K562 (cell line): ENCODE data around the gene RBM22. TPM values are rescaled to one million over a fixed set of nuclear protein-coding genes. Genes with fewer than 3 reads are reported as not detected.

Experiments
- ATAC-seq: fragments of 200-7000 bp; cut with Tn5 transposase; 3 replicates; pipeline ENCODE4 v1.9.1; 2020; ENCODE audit warnings: moderate library complexity
- BruUV-seq: library from RNA; stranded (reverse); fragments of 400-500 nt; replicated peaks from 2 replicates; lab custom pipeline; 2021; lab: Mats Ljungman, UMichigan
- CTCF ChIA-PET: fragments of 300-600 bp; formaldehyde crosslinking; extraction: SDS; loops from one replicate; lab custom pipeline; 2021; ENCODE audit warnings: low intra/inter-chr PET ratio; lab: Yijun Ruan, JAX
- POLR2A ChIA-PET: fragments of 300-600, 350-650 bp; sonication (Branson Sonifier 250); formaldehyde crosslinking; extraction: SDS; loops from one replicate; lab custom pipeline; 2021; ENCODE audit warnings: antibody characterized with exemption, inconsistent platforms; lab: Yijun Ruan, JAX
- DNase-seq, 4 experiments: peaks; one replicate each; pipeline versions ENCODE4 v3.0.0 to v3.0.0-alpha.2; 2011 to 2018; ENCODE audit warnings: low spot score in 3 of 4, mixed read lengths in 3 of 4; ENCODE audit errors: extremely low read depth in 1 of 4
- FAIRE-seq: peaks from 2 replicates; lab custom pipeline; 2011; peaks lifted over from hg19 to GRCh38; lab: Jason Lieb, UNC
- H2AFZ ChIP-seq: 2 replicates; pipeline ENCODE4 v1.6.0; 2011; ENCODE audit warnings: low read depth, low read length, control low read depth, inconsistent platforms
- H3K27ac ChIP-seq: fragments of 200-600 bp; 3 replicates; pipeline ENCODE4 v1.8.0; 2011; ENCODE audit warnings: low read depth, mild to moderate bottlenecking, control low read depth, inconsistent platforms, low read length, moderate library complexity, mixed read lengths; ENCODE audit errors: extremely low read depth
- H3K27me3 ChIP-seq, 2 experiments: fragments of 300-600 bp in 1 of 2; 2 replicates in 1 of 2; 3 replicates in 1 of 2; pipeline versions ENCODE4 v1.6.0 to v1.8.0; 2011; ENCODE audit warnings: inconsistent platforms in 2 of 2, low read length in 2 of 2, mild to moderate bottlenecking in 1 of 2, mixed read lengths in 1 of 2, moderate library complexity in 1 of 2; ENCODE audit not compliant: control insufficient read depth in 2 of 2, insufficient read depth in 2 of 2
- H3K36me3 ChIP-seq: fragments of 300-600 bp; 3 replicates; pipeline ENCODE4 v1.8.0; 2011; ENCODE audit warnings: mild to moderate bottlenecking, low read length, inconsistent platforms; ENCODE audit not compliant: control insufficient read depth, insufficient read depth
- H3K4me1 ChIP-seq, 2 experiments: fragments of 200-600 bp in 1 of 2; replicated peaks in 1 of 2; 2 replicates in 1 of 2; 3 replicates in 1 of 2; pipeline versions ENCODE4 v1.5.1 to v1.8.0; 2011; ENCODE audit warnings: inconsistent platforms in 2 of 2, low read length in 2 of 2, mild to moderate bottlenecking in 1 of 2, mixed read lengths in 1 of 2, moderate library complexity in 1 of 2; ENCODE audit not compliant: control insufficient read depth in 2 of 2, insufficient read depth in 2 of 2
- H3K4me2 ChIP-seq: 2 replicates; pipeline ENCODE4 v1.6.1; 2011; ENCODE audit warnings: low read length, control low read depth, inconsistent platforms, mixed read lengths; ENCODE audit not compliant: insufficient read depth
- H3K4me3 ChIP-seq: fragments of 200-600 bp; sonication (generic), shearing (Covaris generic); 2 replicates; pipeline ENCODE4 v1.5.1; 2016; ENCODE audit warnings: control low read depth, inconsistent platforms
- H3K79me2 ChIP-seq: fragments of 200-600 bp; 3 replicates; pipeline ENCODE4 v1.8.0; 2011; ENCODE audit warnings: low read length, inconsistent platforms; ENCODE audit not compliant: control insufficient read depth, insufficient read depth
- H3K9ac ChIP-seq, 2 experiments: 2 replicates each; pipeline versions ENCODE4 v1.6.0 to v1.6.1; 2011; ENCODE audit warnings: low read depth in 2 of 2, low read length in 2 of 2, control low read depth in 1 of 2, inconsistent platforms in 1 of 2, mild to moderate bottlenecking in 1 of 2, mixed read lengths in 1 of 2; ENCODE audit not compliant: insufficient read depth in 1 of 2
- H3K9me1 ChIP-seq: one replicate; pipeline ENCODE4 v1.6.0; 2011; ENCODE audit warnings: inconsistent platforms, mild to moderate bottlenecking, low read length, moderate library complexity; ENCODE audit not compliant: control insufficient read depth, insufficient read depth
- H3K9me3 ChIP-seq: replicated peaks from 2 replicates; pipeline ENCODE4 v1.5.1; 2011; ENCODE audit warnings: low read depth, low read length, inconsistent platforms; ENCODE audit not compliant: control insufficient read depth, insufficient read depth
- H4K20me1 ChIP-seq: replicated peaks from 2 replicates; pipeline ENCODE4 v1.6.1; 2011; ENCODE audit warnings: low read length, inconsistent platforms, mixed read lengths; ENCODE audit not compliant: control insufficient read depth, insufficient read depth
- CBFA2T3 ChIP-seq: fragments of 450-650 bp; IDR thresholded peaks from 2 replicates; pipeline ENCODE4 v1.6.1; 2017
- CC2D1A ChIP-seq: fragments of 450-650 bp; IDR thresholded peaks from 2 replicates; pipeline ENCODE4 v1.6.1; 2017; ENCODE audit warnings: mild to moderate bottlenecking
- CCAR2 ChIP-seq: fragments of 200-400 bp; formaldehyde crosslinking; IDR thresholded peaks from 2 replicates; pipeline ENCODE4 v1.6.1; 2017; ENCODE audit warnings: mild to moderate bottlenecking, low read depth, low read length
- HDAC8 ChIP-seq: fragments of 450-650 bp; IDR thresholded peaks from 2 replicates; pipeline ENCODE4 v1.6.1; 2016; ENCODE audit warnings: mild to moderate bottlenecking, missing genetic modification characterization, moderate library complexity, missing compliant biosample characterization
- KLF1 ChIP-seq: fragments of 450-650 bp; IDR thresholded peaks from 2 replicates; pipeline ENCODE4 v1.6.1; 2016; ENCODE audit warnings: missing genetic modification characterization, missing compliant biosample characterization
- PHF8 ChIP-seq: fragments of 200-600 bp; sonication (generic); IDR thresholded peaks from 2 replicates; pipeline ENCODE4 v1.6.1; 2012; ENCODE audit warnings: mixed run types, mild to moderate bottlenecking, inconsistent platforms, low read length, moderate library complexity, borderline replicate concordance
- TAF7 ChIP-seq: fragments of 450-650 bp; IDR thresholded peaks from 2 replicates; pipeline ENCODE4 v1.6.1; 2016; ENCODE audit warnings: missing genetic modification characterization, missing compliant biosample characterization
- TFAM ChIP-seq: fragments of 250-450 bp; sonication (Bioruptor Pico); conservative IDR thresholded peaks from 2 replicates; pipeline ENCODE4 v1.5.0; 2021; ENCODE audit warnings: mild to moderate bottlenecking, moderate library complexity
- WGBS: fragments of 100-300 bp; shearing (Covaris generic); methylation state at CpG from one replicate; pipeline ENCODE4 v1.1.6; 2016; ENCODE audit warnings: low coverage, mixed read lengths; ENCODE audit not compliant: insufficient coverage; ENCODE audit errors: missing lambda C conversion rate; 5-methylcytosine and 5-hydroxymethylcytosine counted together
- in situ Hi-C: fragments of 300-500 bp; cut with MboI; formaldehyde crosslinking; loops from 4 replicates; pipeline ENCODE4 v1.15.0; 2018; ENCODE audit warnings: inconsistent platforms, mixed read lengths
- intact Hi-C: fragments of 100-400 bp; cut with micrococcal nuclease; formaldehyde crosslinking; loops from 2 replicates; pipeline ENCODE4 v1.14.2; 2022
- polyA plus RNA-seq, 8 experiments: library from polyadenylated mRNA; depleted of rRNA in 4 of 8; stranded (reverse) in 5 of 8; unstranded in 3 of 8; fragments of >200 nt; fragmentation: Nextera tagmentation in 2 of 8; fragmentation: Illumina TruSeq in 1 of 8; extraction: Ambion mirVana in 2 of 8; extraction: Trizol in 1 of 8; gene quantifications; 2 replicates each; pipeline versions ENCODE4 v1.2.1 to v1.2.3, GENCODE V29; 2011 to 2014; ENCODE audit warnings: inconsistent platforms in 1 of 8, missing spikeins in 1 of 8
- total RNA-seq, 7 experiments: library from RNA; depleted of rRNA in 6 of 7; stranded (reverse); fragments of >200 nt in 6 of 7; fragmentation: Illumina TruSeq in 2 of 7; extraction: Trizol in 2 of 7; gene quantifications; 2 replicates each; pipeline versions ENCODE4 v1.2.1 to v1.2.3, GENCODE V29; 2011 to 2021; ENCODE audit warnings: low replicate concordance in 1 of 7
- TF ChIP-seq, protein P1 (sequence below): fragments of 250-450 bp; sonication (Bioruptor Pico); IDR thresholded peaks from 2 replicates; pipeline ENCODE4 v1.4.0; 2020; ENCODE audit warnings: borderline replicate concordance
- TF ChIP-seq, protein P2 (sequence below), 2 experiments: fragments of 450-650 bp; formaldehyde crosslinking in 1 of 2; IDR thresholded peaks; 2 replicates each; pipeline versions ENCODE4 v1.4.0 to v1.6.1; 2014 to 2020; ENCODE audit warnings: mild to moderate bottlenecking in 2 of 2, borderline replicate concordance in 1 of 2, low read depth in 1 of 2

The RBM22 gene
- total and polyA plus RNA-seq, 9 of the 15 experiments (the other 6 are each of a cell fraction or from before 2014, with no cell fraction given), result 31.3 to 82.2 (median 44.8) TPM

DNA sequence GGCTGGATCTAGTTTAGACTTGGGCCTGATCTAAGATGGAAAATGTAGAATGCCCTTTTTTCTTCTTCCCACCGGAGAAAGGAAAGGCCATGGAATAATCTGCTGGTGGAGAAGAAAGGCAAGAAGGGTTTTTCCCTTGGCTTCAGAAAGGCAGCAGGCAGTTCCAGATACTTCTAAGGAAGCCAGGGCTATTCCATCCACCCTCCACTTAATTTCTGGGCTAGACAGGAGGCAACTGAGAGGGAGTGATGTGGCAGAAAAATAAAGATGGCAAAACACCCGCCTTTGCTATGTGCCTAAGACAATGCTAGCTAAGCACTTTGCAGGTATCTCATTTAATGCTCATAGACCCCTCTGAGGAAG, 29.9 kb downstream of the RBM22 start:
- POLR2A ChIA-PET, result interaction anchor here (0.7 kb wide), 1 partner anchor 21 kb away, joined by 3 read pairs; no protein-coding TSS in a partner anchor
- Histone ChIP-seq H3K4me2 (no peak overlapping the region), H3K4me1 (peaks cover 0 to 13% of the 10 kb centered on the region in 2 experiments; a peak in 2 of 5 replicates), H3K9me3 (no peaks in the 10 kb centered on the region), H3K79me2 (no peaks in the 10 kb centered on the region), H4K20me1 (no peaks in the 10 kb centered on the region), H3K9me1 (no peaks in the 10 kb centered on the region), H2AFZ (no peak overlapping the region), H3K4me3 (no peak overlapping the region), H3K27me3 (peaks cover 29 to 30% of the 10 kb centered on the region in 2 experiments), H3K9ac (no peak overlapping the region), H3K27ac (no peak overlapping the region), H3K36me3 (no peaks in the 10 kb centered on the region)
- BruUV-seq, result no TSS peak
- DNase-seq (no peak), FAIRE-seq (no peak), ATAC-seq (no peak)
- WGBS, result 10% methylated on average over 2 of the region's 2 CpGs
- in situ Hi-C loops (no loop called here), intact Hi-C loops (no loop called here)
- CTCF ChIA-PET, result no interaction called here
- no peak for TF ChIP-seq CCAR2
- no peak for TF ChIP-seq TFAM
- no peak for TF ChIP-seq KLF1 (tag)
- TF ChIP-seq, protein P1, sequence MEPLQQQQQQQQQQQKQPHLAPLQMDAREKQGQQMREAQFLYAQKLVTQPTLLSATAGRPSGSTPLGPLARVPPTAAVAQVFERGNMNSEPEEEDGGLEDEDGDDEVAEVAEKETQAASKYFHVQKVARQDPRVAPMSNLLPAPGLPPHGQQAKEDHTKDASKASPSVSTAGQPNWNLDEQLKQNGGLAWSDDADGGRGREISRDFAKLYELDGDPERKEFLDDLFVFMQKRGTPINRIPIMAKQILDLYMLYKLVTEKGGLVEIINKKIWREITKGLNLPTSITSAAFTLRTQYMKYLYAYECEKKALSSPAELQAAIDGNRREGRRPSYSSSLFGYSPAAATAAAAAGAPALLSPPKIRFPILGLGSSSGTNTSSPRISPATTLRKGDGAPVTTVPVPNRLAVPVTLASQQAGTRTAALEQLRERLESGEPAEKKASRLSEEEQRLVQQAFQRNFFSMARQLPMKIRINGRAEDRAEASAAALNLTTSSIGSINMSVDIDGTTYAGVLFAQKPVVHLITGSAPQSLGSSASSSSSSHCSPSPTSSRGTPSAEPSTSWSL, result no peak
- TF ChIP-seq TAF7 (tag), result no peak
- no peak for TF ChIP-seq HDAC8 (tag)
- TF ChIP-seq CBFA2T3, result no peak
- TF ChIP-seq CC2D1A, result no peak
- no peak for TF ChIP-seq PHF8
- TF ChIP-seq, protein P2, sequence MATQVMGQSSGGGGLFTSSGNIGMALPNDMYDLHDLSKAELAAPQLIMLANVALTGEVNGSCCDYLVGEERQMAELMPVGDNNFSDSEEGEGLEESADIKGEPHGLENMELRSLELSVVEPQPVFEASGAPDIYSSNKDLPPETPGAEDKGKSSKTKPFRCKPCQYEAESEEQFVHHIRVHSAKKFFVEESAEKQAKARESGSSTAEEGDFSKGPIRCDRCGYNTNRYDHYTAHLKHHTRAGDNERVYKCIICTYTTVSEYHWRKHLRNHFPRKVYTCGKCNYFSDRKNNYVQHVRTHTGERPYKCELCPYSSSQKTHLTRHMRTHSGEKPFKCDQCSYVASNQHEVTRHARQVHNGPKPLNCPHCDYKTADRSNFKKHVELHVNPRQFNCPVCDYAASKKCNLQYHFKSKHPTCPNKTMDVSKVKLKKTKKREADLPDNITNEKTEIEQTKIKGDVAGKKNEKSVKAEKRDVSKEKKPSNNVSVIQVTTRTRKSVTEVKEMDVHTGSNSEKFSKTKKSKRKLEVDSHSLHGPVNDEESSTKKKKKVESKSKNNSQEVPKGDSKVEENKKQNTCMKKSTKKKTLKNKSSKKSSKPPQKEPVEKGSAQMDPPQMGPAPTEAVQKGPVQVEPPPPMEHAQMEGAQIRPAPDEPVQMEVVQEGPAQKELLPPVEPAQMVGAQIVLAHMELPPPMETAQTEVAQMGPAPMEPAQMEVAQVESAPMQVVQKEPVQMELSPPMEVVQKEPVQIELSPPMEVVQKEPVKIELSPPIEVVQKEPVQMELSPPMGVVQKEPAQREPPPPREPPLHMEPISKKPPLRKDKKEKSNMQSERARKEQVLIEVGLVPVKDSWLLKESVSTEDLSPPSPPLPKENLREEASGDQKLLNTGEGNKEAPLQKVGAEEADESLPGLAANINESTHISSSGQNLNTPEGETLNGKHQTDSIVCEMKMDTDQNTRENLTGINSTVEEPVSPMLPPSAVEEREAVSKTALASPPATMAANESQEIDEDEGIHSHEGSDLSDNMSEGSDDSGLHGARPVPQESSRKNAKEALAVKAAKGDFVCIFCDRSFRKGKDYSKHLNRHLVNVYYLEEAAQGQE (IDR thresholded peaks at IDR 0.05; ENCODE audit: borderline replicate concordance), result no peak
- TF ChIP-seq, protein P2 (CRISPR knock-in tag; IDR thresholded peaks at IDR 0.05; ENCODE audit: low read depth), result no peak
